CD4-positive, alpha-beta T cell treated with Interleukin-10 for 1 hour (primary cell): ENCODE measurements around the gene OR4X2.
"Not testable (repeated sequence)": the region's sequence is repeated elsewhere in the genome, so short reads cannot be mapped to it uniquely, and the experiment has no call there.

Experiments
- DNase-seq: peaks from one replicate; pipeline ENCODE4 v3.0.0-alpha.2; 2020

Gene OR4X2, protein sequence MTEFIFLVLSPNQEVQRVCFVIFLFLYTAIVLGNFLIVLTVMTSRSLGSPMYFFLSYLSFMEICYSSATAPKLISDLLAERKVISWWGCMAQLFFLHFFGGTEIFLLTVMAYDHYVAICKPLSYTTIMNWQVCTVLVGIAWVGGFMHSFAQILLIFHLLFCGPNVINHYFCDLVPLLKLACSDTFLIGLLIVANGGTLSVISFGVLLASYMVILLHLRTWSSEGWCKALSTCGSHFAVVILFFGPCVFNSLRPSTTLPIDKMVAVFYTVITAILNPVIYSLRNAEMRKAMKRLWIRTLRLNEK

DNA sequence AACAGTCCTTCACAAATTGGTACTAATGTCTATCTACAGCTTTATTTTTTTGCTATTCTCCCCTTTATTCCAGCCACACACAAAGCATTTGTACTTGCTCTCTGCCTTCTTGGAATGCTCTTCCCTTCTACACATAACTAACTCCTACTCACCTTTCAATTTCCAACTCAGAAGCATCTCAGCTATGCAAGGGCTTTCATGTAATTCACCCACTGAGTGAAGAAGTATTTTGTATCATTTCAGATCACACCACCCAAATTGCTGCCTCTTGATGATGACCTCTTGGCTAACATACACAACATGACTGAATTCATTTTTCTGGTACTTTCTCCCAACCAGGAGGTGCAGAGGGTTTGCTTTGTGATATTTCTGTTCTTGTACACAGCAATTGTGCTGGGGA, at the start of gene OR4X2:
Gene OR4X2, plus strand, starts transcription at position 301 of the 400 bp plus-strand sequence. Its CDS starts 0 bp downstream, at position 301.
- no peak for DNase-seq

DNA sequence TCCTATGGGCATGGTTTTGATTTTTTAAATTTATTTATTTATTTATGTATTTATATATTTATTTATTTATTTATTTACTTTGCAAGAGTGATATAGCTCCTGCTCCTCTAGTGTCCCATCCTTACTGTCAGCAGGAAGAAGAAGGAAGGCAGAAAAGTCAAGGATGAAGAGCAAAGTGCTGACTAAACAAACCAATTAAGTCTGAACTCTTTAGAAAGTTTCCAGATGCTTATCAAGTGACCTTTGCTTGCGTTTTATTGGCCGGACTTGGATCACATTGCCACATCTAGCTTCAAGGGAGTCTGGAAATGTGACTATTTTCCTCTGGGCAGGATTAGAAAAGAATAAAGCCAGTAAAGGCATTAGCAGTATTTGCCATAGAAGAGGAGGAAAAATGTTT, 37.0 kb upstream of the OR4X2 start:
- no peak for DNase-seq

DNA sequence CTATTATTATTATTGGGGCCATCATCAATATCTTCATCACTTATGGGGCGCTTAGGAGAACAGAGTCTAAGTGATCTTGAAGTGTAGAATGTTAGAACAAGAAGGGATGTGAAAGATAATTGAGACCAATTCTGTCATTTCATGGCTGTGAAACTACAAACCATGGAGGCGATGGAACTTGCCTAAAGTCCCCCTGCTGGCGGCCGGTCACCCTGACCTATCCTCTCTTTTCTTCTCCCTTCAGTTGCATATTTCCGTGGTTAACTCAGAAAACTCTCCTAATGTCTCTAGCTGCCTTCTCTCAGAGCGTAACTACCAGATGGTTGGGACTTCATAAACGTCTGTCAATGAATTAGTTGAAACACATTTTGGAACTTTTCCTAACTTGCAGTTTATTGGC, 34.9 kb upstream of the OR4X2 start:
- DNase-seq: no peak

DNA sequence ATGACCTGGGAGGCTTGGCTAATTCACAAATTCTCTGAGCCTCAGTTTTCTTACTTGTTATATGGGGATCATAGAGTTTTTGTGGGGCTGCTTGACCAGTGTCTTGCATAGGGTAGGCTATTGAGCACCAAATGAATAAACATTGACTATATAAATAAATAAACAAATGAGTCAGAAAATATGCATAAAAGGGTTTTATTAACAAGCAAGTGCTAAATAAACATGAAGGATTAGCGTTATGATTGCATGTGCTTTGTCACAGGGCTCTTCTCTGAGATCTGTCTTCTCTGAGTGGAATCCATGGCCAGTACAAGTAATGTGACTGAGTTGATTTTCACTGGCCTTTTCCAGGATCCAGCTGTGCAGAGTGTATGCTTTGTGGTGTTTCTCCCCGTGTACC, 28.4 kb upstream of the OR4X2 start, which contains the start of gene OR4B1:
Gene OR4B1, plus strand, starts transcription at position 301 of the 400 bp plus-strand sequence. Its CDS starts 0 bp downstream, at position 301.
- DNase-seq: no peak

DNA sequence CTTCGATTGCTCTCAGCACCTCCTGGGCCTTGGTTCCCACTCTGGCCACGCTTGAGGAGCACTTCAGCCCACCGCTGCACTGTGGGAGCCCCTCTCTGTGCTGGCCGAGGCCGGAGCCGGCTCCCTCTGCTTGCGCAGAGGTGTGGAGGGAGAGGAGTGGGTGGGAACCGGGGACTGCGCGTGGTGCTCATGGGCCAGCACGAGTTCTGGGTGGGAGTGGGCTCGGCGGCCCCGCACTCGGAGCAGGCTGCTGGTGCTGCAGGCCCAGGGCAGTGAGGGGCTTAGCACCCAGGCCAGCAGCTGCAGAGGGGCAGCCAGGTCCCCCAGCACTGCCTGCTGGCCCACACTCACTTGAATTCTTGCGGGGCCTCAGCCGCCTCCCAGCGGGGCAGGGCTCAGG, 16.1 kb upstream of the OR4X2 start:
- DNase-seq: no peak

DNA sequence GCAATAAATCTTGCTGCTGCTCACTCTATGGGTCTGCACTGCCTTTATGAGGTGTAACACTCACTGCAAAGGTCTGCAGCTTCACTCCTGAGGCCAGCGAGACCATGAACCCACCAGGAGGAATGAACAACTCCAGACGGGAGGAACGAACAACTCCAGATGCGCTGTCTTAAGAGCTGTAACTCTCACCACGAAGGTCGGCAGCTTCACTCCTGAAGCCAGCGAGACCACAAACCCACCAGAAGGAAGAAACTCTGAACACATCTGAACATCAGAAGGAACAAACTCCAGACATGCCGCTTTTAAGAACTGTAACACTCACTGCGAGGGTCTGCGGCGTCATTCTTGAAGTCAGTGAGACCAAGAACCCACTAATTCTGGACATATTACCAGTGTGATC, 14.8 kb upstream of the OR4X2 start:
- not testable (repeated sequence) for DNase-seq

DNA sequence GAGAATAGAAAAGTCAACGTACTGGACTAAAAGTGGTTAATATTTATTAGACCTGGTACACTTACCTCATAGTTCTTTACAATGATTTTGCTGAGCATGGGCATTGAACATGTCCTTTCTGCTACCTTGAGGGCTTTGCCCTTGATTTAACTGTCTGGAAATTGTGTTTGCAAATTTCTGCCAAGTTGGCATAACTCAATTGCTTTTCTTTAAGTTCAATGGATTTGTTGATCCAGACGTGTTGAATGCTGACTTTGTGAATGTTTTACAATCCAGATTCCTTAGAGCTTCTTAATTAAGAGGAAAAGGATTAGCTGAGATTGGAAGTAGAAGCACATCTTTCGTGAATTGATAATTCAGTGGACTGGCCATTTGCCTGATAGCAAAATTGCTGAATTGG, 7.2 kb upstream of the OR4X2 start:
- DNase-seq: no peak

DNA sequence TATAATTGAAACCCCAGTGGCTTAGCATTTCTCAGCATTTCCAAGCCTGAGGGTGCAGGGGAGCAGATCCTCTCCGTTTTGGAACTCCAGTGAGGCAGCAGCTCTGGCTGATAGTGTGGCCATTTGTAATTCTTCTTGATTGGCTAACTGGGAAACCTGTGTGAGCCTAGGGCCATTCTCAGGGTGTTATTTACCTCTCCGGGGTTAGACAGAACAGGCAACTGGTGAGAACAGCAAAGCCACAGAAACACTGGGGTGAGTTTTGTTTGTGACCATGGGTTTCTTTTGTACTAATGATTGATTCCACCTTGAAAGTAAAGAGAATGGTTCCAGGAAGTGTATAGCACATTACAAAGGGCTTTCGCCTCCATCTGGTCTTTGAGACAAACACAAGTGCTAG, 2.4 kb upstream of the OR4X2 start:
- no peak for DNase-seq

DNA sequence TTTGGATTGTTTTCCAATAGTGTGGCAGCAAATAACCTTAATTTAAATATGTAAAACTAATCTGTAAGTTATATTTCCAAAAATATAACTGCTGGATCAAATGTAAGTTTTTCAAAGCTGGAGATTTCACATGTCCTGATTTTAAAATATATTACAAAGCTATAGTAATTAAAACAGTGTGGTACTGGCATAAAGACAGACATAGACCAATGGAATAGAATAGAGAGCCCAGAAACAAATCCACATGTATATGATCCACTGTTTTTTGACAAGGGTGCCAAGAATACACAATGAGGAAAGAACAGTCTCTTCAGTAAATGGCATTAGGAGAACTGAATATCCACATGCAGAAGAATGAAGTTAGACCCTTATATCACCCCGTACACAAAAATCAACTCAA, 4.0 kb downstream of the OR4X2 start:
- no peak for DNase-seq

DNA sequence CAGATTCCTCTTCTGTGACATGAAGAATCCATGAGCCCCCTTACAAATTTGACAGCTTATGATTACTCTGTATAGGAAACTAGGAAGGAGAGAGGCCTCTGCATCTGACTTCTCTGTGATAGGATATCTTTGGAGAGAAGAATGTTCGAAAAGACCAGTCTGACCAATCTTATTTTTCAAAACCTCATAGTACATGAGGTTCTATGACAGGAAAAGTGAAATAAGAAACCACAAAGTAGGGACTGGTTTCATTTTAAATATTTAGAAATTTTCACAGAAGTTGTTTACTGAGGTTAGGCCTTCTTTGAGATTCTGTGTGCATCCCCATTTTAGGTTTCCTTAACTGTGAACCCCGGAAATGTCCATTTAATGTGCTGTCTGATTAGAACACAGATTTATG, 16.7 kb downstream of the OR4X2 start:
- no peak for DNase-seq

DNA sequence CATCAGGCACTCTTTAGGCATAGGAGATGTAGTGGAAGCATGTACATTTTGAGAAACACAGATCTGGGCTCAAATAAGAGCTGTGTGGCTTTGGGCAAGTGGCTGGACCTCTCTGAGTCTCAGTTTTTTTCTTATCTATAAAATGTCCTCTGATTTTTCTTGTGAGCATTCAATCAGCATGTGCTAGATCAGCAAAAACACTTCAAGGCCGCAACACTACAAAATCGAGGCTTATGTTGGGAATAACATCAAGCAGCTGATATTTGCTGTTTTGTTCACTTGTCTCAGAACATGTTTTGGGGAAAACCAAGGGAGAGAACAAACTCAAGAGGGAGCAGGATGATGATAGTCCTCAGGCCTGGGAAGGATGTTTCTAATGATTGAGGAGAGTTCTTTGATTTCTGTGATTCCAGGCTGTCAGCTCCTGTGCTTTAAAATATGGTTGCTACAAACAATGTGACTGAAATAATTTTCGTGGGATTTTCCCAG, 18.6 kb downstream of the OR4X2 start, which contains the start of gene OR4X1:
Gene OR4X1, plus strand, starts transcription at position 439 of the 489 bp plus-strand sequence. Its CDS starts 0 bp downstream, at position 439.
- no peak for DNase-seq

DNA sequence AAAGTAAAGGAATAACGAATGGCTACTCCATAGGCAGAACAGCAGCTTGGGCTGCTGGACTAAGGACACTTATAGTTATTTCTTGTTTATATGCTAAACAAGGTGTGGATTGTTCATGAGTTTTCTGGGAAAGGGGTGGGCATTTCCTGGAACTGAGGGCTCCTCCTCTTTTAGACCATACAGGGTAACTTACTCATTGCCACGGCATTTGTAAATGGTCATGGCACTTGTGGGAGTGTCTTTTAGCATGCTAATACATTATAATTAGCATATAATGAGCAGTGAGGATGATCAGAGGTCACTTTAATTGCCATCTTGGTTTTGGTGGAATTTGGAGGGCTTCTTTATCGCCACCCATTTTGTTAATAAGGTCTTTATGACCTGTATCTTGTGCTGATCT, 25.7 kb downstream of the OR4X2 start:
- DNase-seq: no peak

DNA sequence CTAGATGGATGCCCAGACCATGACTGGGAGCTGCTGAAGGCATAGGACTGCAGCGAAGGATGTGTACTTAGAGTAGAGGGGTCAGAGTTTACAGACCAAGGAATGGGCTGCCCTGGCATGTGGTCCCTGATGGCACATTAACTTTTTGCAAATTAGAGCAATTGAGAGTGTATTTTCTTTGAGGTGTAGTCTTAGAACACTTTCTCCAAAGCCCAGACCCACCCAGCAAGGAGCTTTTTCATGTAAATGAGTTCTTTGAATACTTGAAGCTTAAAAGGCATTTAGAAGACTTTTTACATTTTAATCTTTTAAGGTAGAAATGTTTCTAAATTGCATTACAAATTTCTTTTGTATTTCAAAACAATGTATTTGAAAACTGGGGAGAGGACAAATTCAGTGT, 27.7 kb downstream of the OR4X2 start:
- no peak for DNase-seq
